GM23338 (cell line): Measurements from ENCODE around the gene TIA1. TPM values are rescaled to one million over a fixed set of nuclear protein-coding genes. Genes with fewer than 3 reads are reported as not detected.
"Not testable (repeated sequence)": the region's sequence is repeated elsewhere in the genome, so short reads cannot be mapped to it uniquely, and the experiment has no call there.

ENCODE experiments used
- ATAC-seq: fragments of 200-7000 bp; cut with Tn5 transposase; 3 replicates; pipeline ENCODE4 v1.9.1; 2020
- DNase-seq: peaks from one replicate; pipeline ENCODE4 v3.0.0-alpha.2; 2015; ENCODE audit warnings: low spot score
- H2AFZ ChIP-seq: fragments of 200-600 bp; sonication (generic); 2 replicates; pipeline ENCODE4 v1.8.0; 2016; ENCODE audit warnings: antibody characterized with exemption, mild to moderate bottlenecking, moderate library complexity
- H3F3A ChIP-seq: fragments of 200-600 bp; sonication (generic); replicated peaks from 2 replicates; pipeline ENCODE4 v1.8.0; 2017; ENCODE audit warnings: antibody characterized with exemption, mixed run types, low read depth
- H3K27ac ChIP-seq: fragments of 200-600 bp; sonication (generic); 2 replicates; pipeline ENCODE4 v1.6.1; 2016; ENCODE audit warnings: low read depth
- H3K27me3 ChIP-seq: fragments of 200-600 bp; sonication (generic); 2 replicates; pipeline ENCODE4 v1.8.0; 2016; ENCODE audit warnings: mild to moderate bottlenecking, mixed run types, moderate library complexity; ENCODE audit not compliant: insufficient read depth
- H3K36me3 ChIP-seq: fragments of 200-600 bp; sonication (generic); 2 replicates; pipeline ENCODE4 v1.8.0; 2016; ENCODE audit warnings: mild to moderate bottlenecking; ENCODE audit not compliant: insufficient read depth
- H3K4me1 ChIP-seq: fragments of 200-600 bp; sonication (generic); 2 replicates; pipeline ENCODE4 v1.8.0; 2016; ENCODE audit warnings: mild to moderate bottlenecking, moderate library complexity; ENCODE audit not compliant: insufficient read depth
- H3K4me2 ChIP-seq: fragments of 200-600 bp; sonication (generic); 2 replicates; pipeline ENCODE4 v1.7.1; 2017; ENCODE audit warnings: mixed run types
- H3K4me3 ChIP-seq: fragments of 200-600 bp; sonication (generic); 2 replicates; pipeline ENCODE4 v1.6.1; 2016; ENCODE audit warnings: mixed run types
- H3K79me2 ChIP-seq: fragments of 200-600 bp; sonication (generic); replicated peaks from 2 replicates; pipeline ENCODE4 v1.8.0; 2017; ENCODE audit warnings: mild to moderate bottlenecking; ENCODE audit not compliant: insufficient read depth
- H3K9me2 ChIP-seq: fragments of 200-600 bp; sonication (generic); 2 replicates; pipeline ENCODE4 v1.8.0; 2017; ENCODE audit not compliant: insufficient read depth
- H4K20me1 ChIP-seq: fragments of 200-600 bp; sonication (generic); replicated peaks from 2 replicates; pipeline ENCODE4 v1.8.0; 2017; ENCODE audit warnings: mild to moderate bottlenecking; ENCODE audit not compliant: insufficient read depth
- H3K27ac Mint-ChIP-seq: 2 replicates; pipeline ENCODE4 v1.8.0; 2020; ENCODE audit warnings: inconsistent platforms, mild to moderate bottlenecking, moderate library complexity, mixed read lengths
- H3K27me3 Mint-ChIP-seq: 3 replicates; pipeline ENCODE4 v1.8.0; 2022; ENCODE audit warnings: low read depth, mild to moderate bottlenecking, moderate library complexity, mixed read lengths, inconsistent platforms; ENCODE audit not compliant: insufficient read depth, poor library complexity
- H3K36me3 Mint-ChIP-seq: 3 replicates; pipeline ENCODE4 v1.8.0; 2021; ENCODE audit warnings: low read depth, mild to moderate bottlenecking, inconsistent platforms, moderate library complexity, mixed read lengths
- H3K4me1 Mint-ChIP-seq: 3 replicates; pipeline ENCODE4 v1.8.0; 2020; ENCODE audit warnings: mild to moderate bottlenecking, inconsistent platforms, mixed read lengths
- H3K4me3 Mint-ChIP-seq: 3 replicates; pipeline ENCODE4 v1.8.0; 2021; ENCODE audit warnings: moderate library complexity, mild to moderate bottlenecking, inconsistent platforms, mixed read lengths
- H3K9me3 Mint-ChIP-seq: 3 replicates; pipeline ENCODE4 v1.8.0; 2020; ENCODE audit warnings: moderate library complexity, mild to moderate bottlenecking, inconsistent platforms, mixed read lengths
- CREB1 ChIP-seq: fragments of 250-450 bp; sonication (Bioruptor Pico); IDR thresholded peaks from 2 replicates; pipeline ENCODE4 v1.5.0; 2020; ENCODE audit warnings: low read depth, mild to moderate bottlenecking, moderate library complexity
- CTCF ChIP-seq, 2 experiments: fragments of 200-600 bp in 1 of 2; sonication (generic) in 1 of 2; conservative IDR thresholded peaks; 2 replicates each; pipeline versions ENCODE4 v1.5.1 to v1.6.1; 2016 to 2017; ENCODE audit warnings: antibody characterized with exemption in 2 of 2, low read depth in 2 of 2, mild to moderate bottlenecking in 2 of 2, moderate library complexity in 1 of 2
- ETS1 ChIP-seq: IDR thresholded peaks from 2 replicates; pipeline ENCODE4 v1.6.1; 2016; ENCODE audit warnings: antibody characterized with exemption
- EZH2phosphoT487 ChIP-seq: fragments of 200-600 bp; sonication (generic); IDR thresholded peaks from one replicate; pipeline ENCODE4 v1.8.1; 2018; ENCODE audit warnings: antibody characterized with exemption; ENCODE audit not compliant: unreplicated experiment
- JUNB ChIP-seq: IDR thresholded peaks from one replicate; pipeline ENCODE4 v1.6.1; 2016; ENCODE audit warnings: antibody characterized with exemption; ENCODE audit not compliant: unreplicated experiment
- NANOG ChIP-seq: IDR thresholded peaks from 2 replicates; pipeline ENCODE4 v1.6.1; 2016; ENCODE audit warnings: antibody characterized with exemption, borderline replicate concordance
- POLR2AphosphoS5 ChIP-seq: IDR thresholded peaks from 2 replicates; pipeline ENCODE4 v1.6.1; 2016; ENCODE audit warnings: antibody characterized with exemption, low read depth
- REST ChIP-seq: IDR thresholded peaks from one replicate; pipeline ENCODE4 v1.6.1; 2018; ENCODE audit warnings: antibody characterized with exemption; ENCODE audit not compliant: unreplicated experiment
- ZNF331 ChIP-seq: fragments of 250-450 bp; sonication (Bioruptor Pico); IDR thresholded peaks from 2 replicates; pipeline ENCODE4 v1.5.0; 2020; ENCODE audit warnings: low read depth, mild to moderate bottlenecking, moderate library complexity
- polyA plus RNA-seq: library from polyadenylated mRNA; unstranded; fragments of >200 nt; fragmentation: Nextera tagmentation; extraction: Ambion mirVana; gene quantifications from 2 replicates; pipeline ENCODE4 v1.2.1, GENCODE V29; 2016
- total RNA-seq: library from RNA; depleted of rRNA; stranded (reverse); fragments of >200 nt; shearing (Covaris generic); gene quantifications from 2 replicates; pipeline ENCODE4 v1.2.3, GENCODE V29; 2014

The TIA1 gene
- total and polyA plus RNA-seq, 2 experiments from 2014 or later, result 130 to 179 TPM

GRCh38 chr2:70188460-70188859, 60.0 kb downstream of the TIA1 start:
- Histone ChIP-seq H4K20me1 (no peaks in the 10 kb centered on the region; the same call in 1 of the 2 replicates), H3K79me2 (no peaks in the 10 kb centered on the region), H3K36me3 (no peaks in the 10 kb centered on the region), H3K4me2 (no peak overlapping the region), H3F3A (peaks cover 7% of the 10 kb centered on the region), H3K4me3 (no peak overlapping the region), H3K4me1 (0 out of 2 replicates have a peak, but pooled peaks cover 3% of the 10 kb centered on the region), H3K9me2 (no peaks in the 10 kb centered on the region), H3K27me3 (no peaks in the 10 kb centered on the region), H3K27ac (no peak overlapping the region), H2AFZ (no peak overlapping the region)
- Mint-ChIP-seq H3K27me3 (peaks cover 5% of the 10 kb centered on the region), H3K27ac (no peak overlapping the region), H3K4me1 (peaks cover 10% of the 10 kb centered on the region; the same call in 2 of the 3 replicates), H3K36me3 (no peaks in the 10 kb centered on the region), H3K4me3 (0 out of 3 replicates have a peak overlapping the region, but pooled peaks have one; percentile 3), H3K9me3 (no peaks in the 10 kb centered on the region; the same call in 1 of the 3 replicates)
- ATAC-seq (no peak), DNase-seq (no peak)
- TF ChIP-seq REST (no peak), CREB1 (no peak), NANOG (no peak), ETS1 (no peak), POLR2AphosphoS5 (no peak), CTCF (conservative IDR thresholded peaks at IDR 0.05; ENCODE audit: low read depth in 2 of 2) (no peak), EZH2phosphoT487 (no peak), JUNB (no peak), ZNF331 (CRISPR knock-in tag) (no peak)

- H3K36me3 ChIP-seq, H3K27me3 ChIP-seq, H3K79me2 ChIP-seq, H3K36me3 Mint-ChIP-seq, H2AFZ ChIP-seq, ATAC-seq, H3K4me2 ChIP-seq, H3F3A ChIP-seq, H3K4me1 ChIP-seq, H4K20me1 ChIP-seq, H3K4me3 ChIP-seq, H3K9me2 ChIP-seq, H3K27ac ChIP-seq, H3K9me3 Mint-ChIP-seq, H3K27me3 Mint-ChIP-seq, H3K4me3 Mint-ChIP-seq, H3K27ac Mint-ChIP-seq: not testable (repeated sequence)
- H3K4me1 Mint-ChIP-seq, result peaks cover 10% of the 10 kb centered on the region; the same call in 2 of the 3 replicates
- DNase-seq, result peak; percentile 40
Measured at GRCh38 chr2:70187170-70187569, 61.3 kb downstream of the TIA1 start.
